MG63 (cell line): ENCODE data around the gene HES2. TPM values are rescaled to one million over a fixed set of nuclear protein-coding genes. Genes with fewer than 3 reads are reported as not detected.
"Not testable (repeated sequence)": the region's sequence is repeated elsewhere in the genome, so short reads cannot be mapped to it uniquely, and the experiment has no call there.

Experiments used
- DNase-seq: peaks from one replicate; pipeline ENCODE4 v3.0.0-alpha.2; 2020
- H3K27me3 ChIP-seq: fragments of 250-450 bp; sonication (Bioruptor Pico); 2 replicates; pipeline ENCODE4 v1.5.1; 2020; ENCODE audit warnings: mild to moderate bottlenecking, moderate library complexity
- H3K36me3 ChIP-seq: fragments of 250-450 bp; sonication (Bioruptor Pico); 2 replicates; pipeline ENCODE4 v1.5.1; 2020; ENCODE audit warnings: mild to moderate bottlenecking, moderate library complexity
- H3K4me3 ChIP-seq: fragments of 250-450 bp; sonication (Bioruptor Pico); 2 replicates; pipeline ENCODE4 v1.5.1; 2020; ENCODE audit warnings: mild to moderate bottlenecking, moderate library complexity
- H3K9me3 ChIP-seq: fragments of 250-450 bp; sonication (Bioruptor Pico); 2 replicates; pipeline ENCODE4 v1.5.1; 2020; ENCODE audit warnings: mild to moderate bottlenecking, moderate library complexity
- total RNA-seq: library from RNA; depleted of rRNA; stranded (reverse); fragments of >200 nt; shearing (Covaris generic); gene quantifications from 2 replicates; pipeline ENCODE4 v1.2.3, GENCODE V29; 2014; ENCODE audit warnings: low replicate concordance; rRNA removed

Gene HES2
- total RNA-seq, 1 experiment from 2014 or later, result 0.59 TPM

DNA sequence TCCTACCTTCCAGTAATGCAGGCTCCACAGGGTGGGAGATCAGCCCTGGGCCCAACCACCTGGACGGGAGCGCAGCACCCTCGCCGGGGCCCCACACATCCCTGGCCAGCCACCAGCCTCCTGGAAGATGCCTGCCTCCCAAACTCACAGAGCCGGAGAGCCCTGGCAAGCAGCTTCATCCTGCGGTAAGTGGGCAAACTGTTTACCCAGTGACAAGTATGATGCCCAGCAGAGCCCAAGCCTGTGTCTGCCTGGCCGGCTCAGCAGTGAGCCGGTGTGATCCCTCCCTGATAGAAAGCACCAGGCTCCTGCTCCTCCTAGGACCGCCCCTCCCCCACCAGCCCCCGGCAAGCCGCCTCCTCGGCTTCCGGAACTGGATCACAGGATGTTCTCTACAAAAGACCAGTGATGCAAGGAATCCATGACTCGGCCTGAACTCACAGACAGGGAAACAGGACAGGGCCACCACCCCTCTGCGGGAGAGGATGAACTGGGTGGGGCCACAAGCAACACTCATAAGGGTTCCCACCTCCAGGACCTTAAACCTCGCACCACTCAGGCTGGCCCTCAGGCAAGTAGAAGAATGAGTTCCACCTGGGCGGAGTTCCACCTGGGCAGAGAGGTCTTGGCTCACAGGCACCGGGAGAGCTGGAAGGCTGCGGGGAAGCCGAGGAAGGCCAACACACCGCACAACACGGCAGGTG lies 34.1 kb downstream of the HES2 start:
- peak overlapping the region; percentile 1; the same call in 1 of the 2 replicates for H3K4me3 ChIP-seq
- no peaks in the 10 kb centered on the region for H3K9me3 ChIP-seq
- DNase-seq, result peak; percentile 71
- H3K27me3 ChIP-seq, result no peaks in the 10 kb centered on the region
- no peaks in the 10 kb centered on the region for H3K36me3 ChIP-seq

DNA sequence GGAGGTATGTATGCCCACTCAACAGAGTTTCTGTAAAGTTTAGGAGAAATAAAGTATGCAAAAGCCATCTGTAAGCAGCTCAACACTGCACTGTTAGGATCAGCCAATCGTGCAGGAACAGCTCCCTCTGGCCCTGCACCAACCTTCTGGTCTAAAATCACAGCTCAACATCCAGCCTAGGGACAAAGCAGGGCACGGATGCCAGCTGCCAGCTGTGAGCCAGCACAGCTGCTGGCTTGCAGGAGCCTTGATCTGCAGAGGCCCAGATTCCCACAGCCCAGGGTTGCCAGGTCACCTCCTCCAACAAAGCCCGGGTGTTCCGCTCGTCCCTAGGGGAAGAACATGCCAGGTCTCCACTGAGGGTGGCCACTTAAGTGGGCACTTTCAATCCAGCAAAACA lies 34.8 kb downstream of the HES2 start:
- H3K4me3 ChIP-seq, result peak overlapping the region; percentile 1; the same call in 1 of the 2 replicates
- peak; percentile 84 for DNase-seq

DNA sequence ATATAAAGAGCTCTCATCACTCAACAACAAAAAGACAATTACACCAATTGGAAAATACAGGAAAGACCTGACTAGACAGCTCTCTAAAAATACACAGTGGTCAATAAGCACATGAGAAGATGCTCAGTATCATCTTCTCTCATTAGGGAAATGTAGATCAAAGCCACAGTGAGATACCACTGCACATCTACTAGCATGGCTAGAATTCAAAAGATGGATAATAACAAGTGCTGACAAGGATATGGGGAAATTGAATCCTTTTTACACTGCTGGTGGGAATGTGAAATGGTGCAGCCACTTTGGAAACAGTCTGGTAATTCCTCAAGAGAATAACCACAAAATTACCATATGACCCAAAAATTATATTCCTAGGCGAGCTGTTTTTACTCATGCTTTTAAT lies 35.6 kb downstream of the HES2 start:
- no peak for DNase-seq
- H3K27me3 ChIP-seq, result no peaks in the 10 kb centered on the region
- no peaks in the 10 kb centered on the region for H3K36me3 ChIP-seq
- no peak overlapping the region for H3K4me3 ChIP-seq
- H3K9me3 ChIP-seq, result peaks cover 5% of the 10 kb centered on the region

More for the DNA sequence above, 34.8 kb downstream of the HES2 start:
- peaks cover 3% of the 10 kb centered on the region; the same call in 1 of the 2 replicates for H3K9me3 ChIP-seq
- H3K36me3 ChIP-seq, result no peaks in the 10 kb centered on the region
- H3K27me3 ChIP-seq, result no peaks in the 10 kb centered on the region

DNA sequence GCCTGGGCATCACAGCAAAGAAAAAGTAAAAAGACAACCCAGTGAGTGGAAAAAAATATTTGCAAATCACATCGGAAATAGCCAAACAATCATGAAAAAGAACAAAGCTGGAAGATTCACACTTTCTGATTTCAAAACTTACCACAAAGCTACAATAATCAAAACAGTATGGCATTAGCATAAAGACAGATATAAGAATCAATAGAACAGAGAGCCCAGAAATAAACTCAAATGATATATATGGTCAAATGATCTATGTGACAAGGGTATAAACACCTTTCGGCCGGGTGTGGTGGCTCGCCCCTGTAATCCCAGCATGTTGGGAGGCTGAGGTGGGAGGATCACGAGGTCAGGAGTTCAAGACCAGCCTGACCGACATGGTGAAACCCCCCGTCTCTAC lies 39.7 kb downstream of the HES2 start:
- H3K4me3 ChIP-seq, result no peak overlapping the region
- no peak for DNase-seq
- peaks cover 5% of the 10 kb centered on the region for H3K9me3 ChIP-seq
- H3K27me3 ChIP-seq, result no peaks in the 10 kb centered on the region
- no peaks in the 10 kb centered on the region for H3K36me3 ChIP-seq

DNA sequence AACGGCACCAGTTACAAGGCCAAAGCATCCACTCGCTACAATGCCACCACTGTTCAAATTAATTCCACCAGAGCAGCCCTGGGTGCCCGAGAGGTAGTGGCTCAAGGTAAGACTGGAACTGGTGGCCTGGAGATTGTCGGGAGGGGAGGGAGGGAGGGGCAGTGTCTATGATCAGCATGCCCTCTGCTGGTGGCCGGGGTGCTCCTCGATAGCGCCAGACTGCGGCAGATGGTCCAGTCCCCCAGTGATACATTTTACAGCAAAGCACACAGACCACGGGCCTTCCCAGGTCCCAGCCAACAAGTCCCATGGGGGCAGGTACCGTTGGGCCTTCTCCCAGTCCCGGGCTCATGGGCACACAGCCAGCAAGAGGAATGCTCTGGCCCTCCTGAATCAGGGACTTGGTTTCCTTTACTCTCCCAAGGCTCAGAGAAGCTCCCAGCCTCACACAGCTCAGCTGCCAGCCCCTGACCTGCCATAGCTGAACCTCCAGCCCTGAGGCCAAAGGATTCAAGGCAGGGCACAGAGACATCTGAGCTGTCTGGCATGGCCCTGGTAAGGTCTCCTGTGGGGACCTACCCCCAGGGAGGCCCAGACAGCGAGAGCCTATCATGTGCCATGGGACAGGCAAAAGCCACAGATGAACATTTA lies 41.5 kb downstream of the HES2 start:
- no peak for DNase-seq
- Histone ChIP-seq H3K9me3 (peaks cover 5% of the 10 kb centered on the region), H3K36me3 (no peaks in the 10 kb centered on the region), H3K4me3 (no peak overlapping the region), H3K27me3 (no peaks in the 10 kb centered on the region)

DNA sequence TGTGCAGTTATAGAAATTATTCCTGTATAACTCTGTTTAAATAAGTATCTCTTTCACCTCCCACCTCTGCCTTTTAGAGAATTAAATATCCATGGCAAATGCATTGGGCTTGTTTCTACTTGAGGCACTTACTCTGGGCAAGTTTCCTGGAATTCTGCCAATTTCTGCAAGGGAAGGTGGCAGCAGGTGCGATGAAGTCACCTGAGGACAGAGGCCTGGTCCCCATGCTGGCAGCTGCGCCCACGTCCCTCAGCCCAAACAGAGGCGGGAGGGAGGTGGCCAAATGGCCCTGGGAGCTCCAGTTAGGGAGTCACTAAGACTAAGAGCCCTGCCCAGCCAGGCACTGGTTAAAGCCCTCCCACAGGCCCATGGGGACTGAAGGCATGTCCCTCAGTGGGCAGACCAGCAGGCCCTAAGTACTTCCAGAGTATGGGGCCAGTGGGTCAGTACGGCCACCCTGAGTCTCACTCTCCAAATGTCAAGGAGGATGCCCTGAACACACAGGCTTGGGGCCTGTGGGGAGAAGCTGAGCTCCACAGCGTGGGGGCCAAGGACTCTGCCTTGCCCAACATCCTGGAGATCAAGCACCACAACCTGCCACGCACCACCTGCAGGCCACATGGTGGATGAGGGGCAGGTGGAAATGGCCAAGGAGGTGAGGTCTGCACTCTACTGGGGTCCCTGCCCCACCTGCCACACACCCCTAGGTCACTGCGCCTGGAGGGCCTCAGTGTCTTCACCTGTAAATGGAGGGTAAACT lies 45.6 kb downstream of the HES2 start:
- no peak for DNase-seq

DNA sequence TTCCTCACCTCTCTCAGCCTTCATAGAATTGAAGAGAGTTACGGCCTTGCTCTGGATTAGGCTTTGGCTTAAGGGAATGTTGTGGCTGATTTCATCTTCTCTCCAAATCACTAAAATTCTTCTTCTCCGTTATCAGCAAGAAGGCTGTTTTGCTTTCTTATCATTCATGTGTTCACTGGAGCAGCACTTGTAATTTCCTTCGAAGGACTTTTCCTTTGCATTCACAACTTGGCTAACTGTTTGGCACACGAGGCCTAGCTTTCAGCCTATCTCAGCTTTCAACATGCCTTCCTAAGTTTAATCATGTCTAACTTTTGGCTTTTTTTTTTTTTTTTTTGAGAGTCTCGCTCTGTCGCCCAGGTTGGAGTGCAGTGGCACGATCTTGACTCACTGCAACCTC lies 47.5 kb downstream of the HES2 start:
- not testable (repeated sequence) for H3K27me3 ChIP-seq, H3K9me3 ChIP-seq, H3K4me3 ChIP-seq, H3K36me3 ChIP-seq, DNase-seq

More for the DNA sequence above, 45.6 kb downstream of the HES2 start:
- H3K4me3 ChIP-seq, result no peak overlapping the region
- H3K27me3 ChIP-seq, result no peaks in the 10 kb centered on the region
- H3K9me3 ChIP-seq, result no peaks in the 10 kb centered on the region
- no peaks in the 10 kb centered on the region for H3K36me3 ChIP-seq

DNA sequence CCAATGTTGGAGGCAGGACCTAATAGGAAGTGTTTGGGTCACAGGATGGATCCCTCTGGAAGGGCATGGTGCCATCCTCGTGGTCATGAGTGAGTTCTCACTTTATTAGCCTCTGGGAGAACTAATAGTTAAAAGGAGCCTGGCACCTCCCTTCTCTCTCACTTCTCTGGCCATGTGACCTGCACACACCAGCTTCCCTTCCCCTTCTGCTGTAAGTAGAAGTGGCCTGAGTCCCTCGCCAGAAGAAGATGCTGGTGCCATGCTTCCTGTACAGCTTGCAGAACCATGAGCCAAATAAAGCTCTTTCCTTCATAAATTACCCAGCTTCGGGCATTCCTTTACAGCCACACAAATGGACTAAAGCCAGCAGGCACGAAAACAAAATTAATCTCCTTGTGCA lies 49.7 kb downstream of the HES2 start:
- Histone ChIP-seq H3K36me3 (no peaks in the 10 kb centered on the region), H3K4me3 (no peak overlapping the region), H3K9me3 (no peaks in the 10 kb centered on the region), H3K27me3 (no peaks in the 10 kb centered on the region)
- DNase-seq, result no peak

DNA sequence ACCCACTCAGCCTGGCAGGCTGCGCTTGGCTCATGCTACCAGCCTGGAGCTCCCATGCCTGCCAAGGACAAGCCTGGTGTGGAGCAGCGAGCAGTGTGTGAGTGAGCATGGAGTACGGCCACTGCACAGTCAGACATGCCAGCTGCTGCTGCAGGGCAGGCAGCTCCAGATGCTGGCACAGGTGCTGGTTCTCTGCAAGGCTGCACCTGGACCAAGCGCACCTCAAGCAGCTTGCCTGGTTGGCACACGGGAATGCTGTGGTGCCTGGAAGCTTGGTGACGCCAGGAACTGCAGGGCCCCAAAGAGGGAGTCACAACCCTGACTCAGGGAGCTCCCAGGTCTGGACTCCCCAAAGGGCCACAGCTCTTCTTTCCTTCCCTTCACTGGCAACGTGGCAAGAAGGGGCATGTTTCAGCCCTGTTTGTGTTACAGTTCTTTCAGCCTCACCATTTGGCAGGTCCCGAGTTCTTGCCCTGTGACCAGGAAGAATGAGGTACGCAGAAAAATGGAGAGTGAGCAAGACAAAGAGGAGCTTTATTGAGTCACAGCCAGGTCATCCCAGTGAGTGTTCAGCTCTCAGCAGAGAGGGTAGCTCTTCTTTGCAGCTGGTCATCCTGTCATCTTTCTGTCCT lies 52.2 kb downstream of the HES2 start:
- Histone ChIP-seq H3K36me3 (no peaks in the 10 kb centered on the region), H3K4me3 (no peak overlapping the region), H3K9me3 (0 out of 2 replicates have a peak, but pooled peaks cover 2% of the 10 kb centered on the region), H3K27me3 (no peaks in the 10 kb centered on the region)
- peak; percentile 75 for DNase-seq

DNA sequence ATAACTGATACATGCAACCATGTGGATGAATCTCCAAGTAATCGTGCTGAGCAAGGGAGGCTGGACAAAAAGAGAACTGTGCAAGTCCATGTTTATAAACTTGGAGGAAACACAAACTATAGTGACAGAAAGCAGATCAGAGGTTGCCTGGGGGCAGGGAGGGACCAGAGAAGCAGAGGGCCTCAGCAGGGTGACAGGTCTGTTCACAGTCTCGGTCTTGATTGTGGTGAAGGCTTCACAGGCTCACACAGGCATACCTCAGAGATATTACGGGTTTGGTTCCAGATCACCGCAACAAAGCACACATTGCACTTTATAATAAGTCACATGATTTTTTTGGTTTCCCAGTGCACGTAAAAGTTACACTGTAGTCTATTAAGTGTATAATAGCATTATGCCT lies 54.7 kb downstream of the HES2 start:
- Histone ChIP-seq H3K9me3 (0 out of 2 replicates have a peak, but pooled peaks cover 2% of the 10 kb centered on the region), H3K4me3 (no peak overlapping the region), H3K36me3 (no peaks in the 10 kb centered on the region), H3K27me3 (no peaks in the 10 kb centered on the region)
- DNase-seq, result no peak

DNA sequence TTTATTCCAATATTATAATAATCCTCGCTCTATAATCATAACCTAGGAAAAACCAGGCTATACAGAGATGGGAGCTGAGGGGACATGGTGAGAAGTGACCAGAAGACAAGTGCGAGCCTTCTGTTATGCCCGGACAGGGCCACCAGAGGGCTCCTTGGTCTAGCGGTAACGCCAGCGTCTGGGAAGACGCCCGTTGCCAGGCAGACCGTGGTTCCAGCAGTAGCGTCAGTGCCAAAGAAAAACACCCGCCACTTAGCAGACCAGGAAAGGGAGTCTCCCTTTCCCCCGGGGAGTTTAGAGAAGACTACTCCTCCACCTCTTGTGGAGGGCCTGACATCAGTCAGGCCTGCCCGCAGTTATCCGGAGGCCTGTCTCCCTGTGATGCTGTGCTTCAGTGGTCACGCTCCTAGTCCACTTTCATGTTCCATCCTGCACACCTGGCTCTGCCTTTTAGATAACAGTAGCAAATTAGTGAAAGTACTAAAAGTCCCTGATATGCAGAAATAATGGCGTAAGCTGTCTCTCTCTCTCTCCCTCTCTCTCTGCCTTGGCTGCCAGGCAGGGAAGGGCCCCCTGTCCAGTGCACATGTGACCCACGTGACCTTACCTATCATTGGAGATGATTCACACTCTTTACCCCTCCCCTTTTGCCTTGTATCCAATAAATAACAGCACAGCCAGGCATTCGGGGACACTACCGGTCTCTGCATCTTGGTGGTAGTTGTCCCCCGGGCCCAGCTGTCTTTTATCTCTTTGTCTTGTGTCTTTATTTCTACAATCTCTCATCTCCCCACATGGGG lies 56.4 kb downstream of the HES2 start:
- H3K9me3 ChIP-seq, H3K4me3 ChIP-seq, H3K27me3 ChIP-seq, H3K36me3 ChIP-seq: not testable (repeated sequence)
- peak; percentile 73 for DNase-seq

Other genes starting within 250 kb of the HES2 start
- gene CHD5, start 239.6 kb downstream of the HES2 start, total RNA-seq, result 0.07 and 0.23 TPM in 2 replicates
- gene RPL22, start 220.3 kb downstream of the HES2 start, total RNA-seq, result 168 and 264 TPM in 2 replicates
- gene RNF207, start 213.8 kb downstream of the HES2 start, total RNA-seq, result 7.8 and 7.9 TPM in 2 replicates
- gene ICMT, start 184.0 kb downstream of the HES2 start, total RNA-seq, result 83.9 and 87.1 TPM in 2 replicates
- gene HES3, start 175.7 kb downstream of the HES2 start, total RNA-seq, result not detected in 2 replicates
- 5.0 and 6.3 TPM in 2 replicates for gene GPR153, start 158.8 kb downstream of the HES2 start, total RNA-seq
- gene ACOT7, start 26.2 kb downstream of the HES2 start, total RNA-seq, result 80.9 and 91.4 TPM in 2 replicates
- not detected in 2 replicates for gene ESPN, start 4.9 kb upstream of the HES2 start, total RNA-seq
- gene TNFRSF25, start 46.3 kb upstream of the HES2 start, total RNA-seq, result 0.63 TPM in 1 of 2 replicates, not detected in the other
- gene PLEKHG5, start 71.7 kb upstream of the HES2 start, total RNA-seq, result 0.02 and 1.2 TPM in 2 replicates
- 25.0 and 44.9 TPM in 2 replicates for gene NOL9, start 134.6 kb upstream of the HES2 start, total RNA-seq
- gene TAS1R1, start 135.4 kb upstream of the HES2 start, total RNA-seq, result not detected in 2 replicates
- 20.6 and 32.5 TPM in 2 replicates for gene ZBTB48, start 160.1 kb upstream of the HES2 start, total RNA-seq
- gene KLHL21, start 182.9 kb upstream of the HES2 start, total RNA-seq, result 27.8 and 32.0 TPM in 2 replicates
- 15.1 and 20.0 TPM in 2 replicates for gene PHF13, start 193.8 kb upstream of the HES2 start, total RNA-seq
- gene THAP3, start 204.9 kb upstream of the HES2 start, total RNA-seq, result 26.6 and 29.0 TPM in 2 replicates